ENCODE measurements around the gene TCP11L1.

- no peak for TF ChIP-seq CEBPB (IDR thresholded peaks at IDR 0.05)
- TF ChIP-seq EP300 (IDR thresholded peaks at IDR 0.05; ENCODE audit: borderline replicate concordance), result no peak
- no peak for TF ChIP-seq TAF1 (IDR thresholded peaks at IDR 0.05; ENCODE audit: low read depth)
- no peak for TF ChIP-seq FOXM1 (IDR thresholded peaks at IDR 0.05; ENCODE audit: borderline replicate concordance, low read depth)
- no peak for TF ChIP-seq RAD21 (IDR thresholded peaks at IDR 0.05; ENCODE audit: low read depth)
- TF ChIP-seq TEAD4 (IDR thresholded peaks at IDR 0.05), result no peak
- no peak for TF ChIP-seq MAX (IDR thresholded peaks at IDR 0.05)
- TF ChIP-seq REST (IDR thresholded peaks at IDR 0.05; ENCODE audit: low read depth), result no peak
- TF ChIP-seq CREB1 (IDR thresholded peaks at IDR 0.05; ENCODE audit: low read depth), result no peak
- TF ChIP-seq YY1 (IDR thresholded peaks at IDR 0.05; ENCODE audit: low read depth), result no peak
- TF ChIP-seq TCF12 (IDR thresholded peaks at IDR 0.05; ENCODE audit: low read depth), result no peak
- TF ChIP-seq EGR1 (IDR thresholded peaks at IDR 0.05), result no peak
- no peak for TF ChIP-seq USF1 (IDR thresholded peaks at IDR 0.05)
- no peak for TF ChIP-seq NFIC (IDR thresholded peaks at IDR 0.05)
Observed at GRCh38 chr11:32990481-32990880, 48.9 kb upstream of the TCP11L1 start.
